Adrenal gland (tissue), 5 donors: ENCODE data around the gene ZFP57.

ENCODE experiments used
- POLR2A ChIP-seq, 2 donors: fragments of 450-650 bp; IDR thresholded peaks; one replicate each; pipeline ENCODE4 v1.6.1; 2017; ENCODE audit warnings: antibody characterized with exemption in 2 of 2, mild to moderate bottlenecking in 2 of 2, moderate library complexity in 1 of 2
- TF ChIP-seq, protein P1 (sequence below), 6 experiments: fragments of 450-650 bp in 4 of 6; fragments of 200-600 bp in 2 of 6; sonication (generic) in 1 of 6; IDR thresholded peaks; 1 replicate in 5 of 6; 2 replicates in 1 of 6; pipeline versions ENCODE4 v1.5.1 to v1.8.0; 2016 to 2021; ENCODE audit warnings: antibody characterized with exemption in 6 of 6, mild to moderate bottlenecking in 2 of 6, moderate library complexity in 1 of 6
- donor health status: DM: no; HTN: no; CAD: no.

DNA sequence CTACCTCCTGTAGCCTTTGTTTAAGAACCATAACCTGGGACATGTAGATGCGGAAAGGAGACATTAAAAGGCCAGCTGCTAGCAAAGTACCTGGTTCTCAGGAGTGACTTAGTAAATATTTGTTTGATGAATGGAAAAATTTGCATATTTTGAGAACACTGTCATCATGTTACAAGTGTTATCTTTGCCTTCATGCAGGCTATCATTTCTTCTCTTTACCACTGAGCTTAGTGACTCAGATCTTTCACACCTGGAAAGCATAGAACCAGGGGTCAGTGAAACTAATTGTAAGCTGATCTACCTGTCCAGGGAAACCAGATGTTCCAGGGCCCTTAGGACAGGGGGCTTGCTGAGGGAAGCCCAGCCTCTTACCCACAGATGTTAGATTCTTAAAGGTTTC lies 5.4 kb downstream of the ZFP57 start:
- TF ChIP-seq, protein P1, sequence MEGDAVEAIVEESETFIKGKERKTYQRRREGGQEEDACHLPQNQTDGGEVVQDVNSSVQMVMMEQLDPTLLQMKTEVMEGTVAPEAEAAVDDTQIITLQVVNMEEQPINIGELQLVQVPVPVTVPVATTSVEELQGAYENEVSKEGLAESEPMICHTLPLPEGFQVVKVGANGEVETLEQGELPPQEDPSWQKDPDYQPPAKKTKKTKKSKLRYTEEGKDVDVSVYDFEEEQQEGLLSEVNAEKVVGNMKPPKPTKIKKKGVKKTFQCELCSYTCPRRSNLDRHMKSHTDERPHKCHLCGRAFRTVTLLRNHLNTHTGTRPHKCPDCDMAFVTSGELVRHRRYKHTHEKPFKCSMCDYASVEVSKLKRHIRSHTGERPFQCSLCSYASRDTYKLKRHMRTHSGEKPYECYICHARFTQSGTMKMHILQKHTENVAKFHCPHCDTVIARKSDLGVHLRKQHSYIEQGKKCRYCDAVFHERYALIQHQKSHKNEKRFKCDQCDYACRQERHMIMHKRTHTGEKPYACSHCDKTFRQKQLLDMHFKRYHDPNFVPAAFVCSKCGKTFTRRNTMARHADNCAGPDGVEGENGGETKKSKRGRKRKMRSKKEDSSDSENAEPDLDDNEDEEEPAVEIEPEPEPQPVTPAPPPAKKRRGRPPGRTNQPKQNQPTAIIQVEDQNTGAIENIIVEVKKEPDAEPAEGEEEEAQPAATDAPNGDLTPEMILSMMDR (IDR thresholded peaks at IDR 0.05): no peak
- no peak for TF ChIP-seq POLR2A (IDR thresholded peaks at IDR 0.05)
